HepG2 (cell line): ENCODE results near the gene ARMC8. TPM values are rescaled to one million over a fixed set of nuclear protein-coding genes. Genes with fewer than 3 reads are reported as not detected.

Experiments
- ATAC-seq: fragments of 200-7000 bp; cut with Tn5 transposase; 3 replicates; pipeline ENCODE4 v1.9.1; 2020; ENCODE audit warnings: mild to moderate bottlenecking, moderate library complexity
- BruUV-seq: library from RNA; stranded (reverse); fragments of 400-500 nt; replicated peaks from 2 replicates; lab custom pipeline; 2021; lab: Mats Ljungman, UMichigan
- CTCF ChIA-PET: fragments of 300-600 bp; formaldehyde crosslinking; extraction: SDS; loops from one replicate; lab custom pipeline; 2021; ENCODE audit warnings: low total read pairs, inconsistent platforms, low intra/inter-chr PET ratio; lab: Yijun Ruan, JAX
- POLR2A ChIA-PET: fragments of 350-600 bp; sonication (Branson Sonifier 250); formaldehyde crosslinking; loops from one replicate; lab custom pipeline; 2020; ENCODE audit warnings: antibody characterized with exemption, inconsistent platforms; lab: Yijun Ruan, JAX
- DNase-seq: peaks from one replicate; pipeline ENCODE4 v3.0.0-alpha.2; 2015; ENCODE audit warnings: low spot score
- FAIRE-seq: peaks from 3 replicates; lab custom pipeline; 2011; peaks lifted over from hg19 to GRCh38; lab: Jason Lieb, UNC
- H2AFZ ChIP-seq: one replicate; pipeline ENCODE4 v1.6.1; 2011; ENCODE audit warnings: low read length, inconsistent platforms
- H3K27ac ChIP-seq: fragments of 300-600 bp; 3 replicates; pipeline ENCODE4 v1.8.0; 2011; ENCODE audit warnings: mixed run types, mild to moderate bottlenecking, mixed read lengths, low read length, inconsistent platforms; ENCODE audit not compliant: insufficient read depth; ENCODE audit errors: extremely low read length
- H3K27me3 ChIP-seq, 2 experiments: fragments of 200-600 bp in 1 of 2; 2 replicates in 1 of 2; 3 replicates in 1 of 2; pipeline versions ENCODE4 v1.6.0 to v1.8.0; 2011; ENCODE audit warnings: low read length in 2 of 2, mild to moderate bottlenecking in 2 of 2, moderate library complexity in 2 of 2, inconsistent platforms in 1 of 2; ENCODE audit not compliant: insufficient read depth in 2 of 2, control insufficient read depth in 1 of 2
- H3K36me3 ChIP-seq, 2 experiments: fragments of 200-600 bp in 1 of 2; replicated peaks in 1 of 2; 2 replicates in 1 of 2; 3 replicates in 1 of 2; pipeline versions ENCODE4 v1.5.1 to v1.8.0; 2011; ENCODE audit warnings: low read length in 2 of 2, inconsistent platforms in 1 of 2; ENCODE audit not compliant: insufficient read depth in 2 of 2, control insufficient read depth in 1 of 2
- H3K4me1 ChIP-seq: 2 replicates; pipeline ENCODE4 v1.5.1; 2012; ENCODE audit warnings: low read length, inconsistent platforms; ENCODE audit not compliant: insufficient read depth
- H3K4me2 ChIP-seq: 2 replicates; pipeline ENCODE4 v1.6.0; 2011; ENCODE audit warnings: low read depth, low read length, inconsistent platforms
- H3K4me3 ChIP-seq, 3 experiments: fragments of 200-600 bp in 1 of 3; sonication (generic), shearing (Covaris generic) in 1 of 3; replicated peaks in 1 of 3; 2 replicates each; pipeline ENCODE4 v1.5.1; 2011 to 2016; ENCODE audit warnings: low read length in 3 of 3, inconsistent platforms in 2 of 3, low read depth in 2 of 3, mild to moderate bottlenecking in 2 of 3, control low read depth in 1 of 3, mixed read lengths in 1 of 3; ENCODE audit not compliant: insufficient read depth in 1 of 3
- H3K79me2 ChIP-seq: one replicate; pipeline ENCODE4 v1.6.1; 2011; ENCODE audit warnings: low read length, inconsistent platforms; ENCODE audit not compliant: insufficient read depth
- H3K9ac ChIP-seq: 2 replicates; pipeline ENCODE4 v1.6.0; 2011; ENCODE audit warnings: mild to moderate bottlenecking, low read depth, low read length, inconsistent platforms; ENCODE audit not compliant: insufficient read depth
- H3K9me3 ChIP-seq: 2 replicates; pipeline ENCODE4 v1.5.1; 2012; ENCODE audit warnings: mild to moderate bottlenecking, low read length
- H4K20me1 ChIP-seq: 2 replicates; pipeline ENCODE4 v1.6.0; 2011; ENCODE audit warnings: inconsistent platforms, mild to moderate bottlenecking, low read length, moderate library complexity; ENCODE audit not compliant: insufficient read depth
- ELK4 ChIP-seq: sonication (generic); formaldehyde crosslinking; IDR thresholded peaks from 2 replicates; pipeline ENCODE4 v1.9.0; 2021; ENCODE audit warnings: missing genetic modification reagents, borderline replicate concordance
- FOSL2 ChIP-seq: sonication (generic); formaldehyde crosslinking; IDR thresholded peaks from 2 replicates; pipeline ENCODE4 v1.4.0; 2020; ENCODE audit warnings: missing genetic modification reagents
- IRF2 ChIP-seq: IDR thresholded peaks from 2 replicates; pipeline ENCODE4 v1.6.1; 2018; ENCODE audit warnings: missing genetic modification reagents, missing compliant biosample characterization
- MTF2 ChIP-seq: sonication (generic); formaldehyde crosslinking; IDR thresholded peaks from 2 replicates; pipeline ENCODE4 v1.5.0; 2020; ENCODE audit warnings: missing genetic modification reagents, borderline replicate concordance
- MZF1 ChIP-seq: sonication (generic); formaldehyde crosslinking; IDR thresholded peaks from 2 replicates; pipeline ENCODE4 v1.8.1; 2023; ENCODE audit warnings: mild to moderate bottlenecking, missing genetic modification reagents, borderline replicate concordance
- RFX1 ChIP-seq: fragments of 450-650 bp; IDR thresholded peaks from 2 replicates; pipeline ENCODE4 v1.6.1; 2017
- SMAD3 ChIP-seq: sonication (generic); formaldehyde crosslinking; IDR thresholded peaks from 2 replicates; pipeline ENCODE4 v1.4.0; 2020; ENCODE audit warnings: missing genetic modification reagents
- SOX13 ChIP-seq, 3 experiments: fragments of 450-650 bp in 1 of 3; sonication (generic) in 1 of 3; formaldehyde crosslinking in 1 of 3; IDR thresholded peaks in 2 of 3; conservative IDR thresholded peaks in 1 of 3; 2 replicates each; pipeline versions ENCODE4 v1.5.0 to v1.6.1; 2016 to 2020; ENCODE audit warnings: antibody characterized with exemption in 1 of 3, mild to moderate bottlenecking in 1 of 3, missing compliant biosample characterization in 1 of 3, missing genetic modification reagents in 1 of 3, moderate library complexity in 1 of 3
- THAP8 ChIP-seq: sonication (generic); formaldehyde crosslinking; IDR thresholded peaks from 2 replicates; pipeline ENCODE4 v1.5.1; 2020; ENCODE audit warnings: missing genetic modification reagents, mild to moderate bottlenecking, borderline replicate concordance
- U2AF2 ChIP-seq: fragments of 200-400 bp; formaldehyde crosslinking; IDR thresholded peaks from 2 replicates; pipeline ENCODE4 v1.6.1; 2017; ENCODE audit warnings: low read depth, mild to moderate bottlenecking, low read length
- YEATS2 ChIP-seq: sonication (generic); formaldehyde crosslinking; IDR thresholded peaks from 2 replicates; pipeline ENCODE4 v1.4.0; 2020; ENCODE audit warnings: missing genetic modification reagents, borderline replicate concordance
- ZBTB33 ChIP-seq: sonication (generic); formaldehyde crosslinking; IDR thresholded peaks from 2 replicates; pipeline ENCODE4 v1.4.0; 2020; ENCODE audit warnings: missing genetic modification reagents
- ZBTB37 ChIP-seq: sonication (generic); formaldehyde crosslinking; IDR thresholded peaks from 2 replicates; pipeline ENCODE4 v1.4.0; 2020; ENCODE audit warnings: mild to moderate bottlenecking, missing genetic modification reagents
- ZFP1 ChIP-seq: IDR thresholded peaks from 2 replicates; pipeline ENCODE4 v1.6.1; 2016
- ZNF205 ChIP-seq: IDR thresholded peaks from 2 replicates; pipeline ENCODE4 v1.6.1; 2018; ENCODE audit warnings: missing biosample characterization, missing genetic modification reagents
- ZNF235 ChIP-seq: sonication (generic); formaldehyde crosslinking; IDR thresholded peaks from 2 replicates; pipeline ENCODE4 v1.8.1; 2023; ENCODE audit warnings: mild to moderate bottlenecking, missing genetic modification reagents, borderline replicate concordance
- WGBS: methylation state at CpG from one replicate; pipeline ENCODE4 v1.1.6; 2017; ENCODE audit warnings: low lambda C conversion rate; 5-methylcytosine and 5-hydroxymethylcytosine counted together
- in situ Hi-C: cut with HindIII; loops from 2 replicates; pipeline ENCODE4 v1.10.0; 2017; ENCODE audit warnings: low pct_unique_long_range_greater_than_20kb; ENCODE audit not compliant: extremely low pct_ligation_motif_present
- intact Hi-C: fragments of 100-400 bp; cut with micrococcal nuclease; formaldehyde crosslinking; loops from one replicate; pipeline ENCODE4 v1.10.0; 2022; ENCODE audit not compliant: unreplicated experiment
- polyA plus RNA-seq, 8 experiments: library from polyadenylated mRNA; depleted of rRNA in 3 of 8; stranded (reverse) in 7 of 8; unstranded in 1 of 8; fragments of >200 nt; fragmentation: Illumina TruSeq in 4 of 8; extraction: Trizol in 4 of 8; gene quantifications; 2 replicates each; pipeline versions ENCODE4 v1.2.1 to v1.2.3, GENCODE V29; 2011 to 2016; ENCODE audit warnings: low read depth in 4 of 8, missing spikeins in 1 of 8, mixed read lengths in 1 of 8; ENCODE audit not compliant: insufficient read depth in 1 of 8
- total RNA-seq, 5 experiments: library from RNA; depleted of rRNA; stranded (reverse); fragments of >200 nt; fragmentation: Illumina TruSeq; extraction: Trizol; gene quantifications; 2 replicates each; pipeline ENCODE4 v1.2.3, GENCODE V29; 2016; ENCODE audit warnings: low read depth in 1 of 5

The ARMC8 gene
- total and polyA plus RNA-seq, 2 of the 13 experiments (the other 11 are each of a cell fraction or from before 2014, with no cell fraction given) = 38.9 to 55.3 TPM

- no peak for TF ChIP-seq ZBTB37
- peak; percentile 75 for TF ChIP-seq IRF2 (CRISPR knock-in tag)
- TF ChIP-seq ZBTB33 (CRISPR knock-in tag) = peak; percentile 50
- TF ChIP-seq, all 625 proteins: peak for 247
These were observed at the start of gene ARMC8 (continued) for GRCh38 chr3:138187296-138188012.

- Histone ChIP-seq H3K27me3 (no peaks in the 10 kb centered on the region), H2AFZ (no peak overlapping the region), H4K20me1 (no peaks in the 10 kb centered on the region), H3K4me3 (no peak overlapping the region), H3K4me2 (no peak overlapping the region), H3K27ac (no peak overlapping the region), H3K36me3 (no peaks in the 10 kb centered on the region), H3K9me3 (no peaks in the 10 kb centered on the region), H3K79me2 (no peaks in the 10 kb centered on the region), H3K9ac (no peak overlapping the region)
- ChIA-PET CTCF (no interaction called here), POLR2A (no interaction called here)
- no peak for FAIRE-seq
- in situ Hi-C loops = no loop called here
- no peak for TF ChIP-seq SOX13 (IDR thresholded peaks at IDR 0.05)
- TF ChIP-seq SOX13 (CRISPR knock-in tag; conservative IDR thresholded peaks at IDR 0.05 in 1 of 2, IDR thresholded peaks at IDR 0.05 in 1 of 2) = no peak
- TF ChIP-seq FOSL2 (CRISPR knock-in tag) = no peak
- no peak for TF ChIP-seq MZF1 (CRISPR knock-in tag)
- TF ChIP-seq SMAD3 (CRISPR knock-in tag) = no peak
- no peak for TF ChIP-seq RFX1
- no peak for TF ChIP-seq YEATS2 (CRISPR knock-in tag)
- TF ChIP-seq ZNF205 = no peak
- TF ChIP-seq IRF2 (CRISPR knock-in tag) = no peak
- no peak for TF ChIP-seq ELK4 (CRISPR knock-in tag)
- TF ChIP-seq THAP8 (CRISPR knock-in tag) = no peak
- no peak for TF ChIP-seq U2AF2
- no peak for TF ChIP-seq MTF2 (CRISPR knock-in tag)
- no peak for TF ChIP-seq ZFP1 (CRISPR knock-in tag)
- TF ChIP-seq ZNF235 (CRISPR knock-in tag) = no peak
- TF ChIP-seq, all 625 proteins: peak for 0
- intact Hi-C loops = loop anchor here (5.0 kb wide), 1 partner anchor 891 kb away; no protein-coding TSS in a partner anchor
- WGBS = 10% methylated on average over 2 of the region's 2 CpGs
- BruUV-seq = no TSS peak
- DNase-seq (no peak), ATAC-seq (no peak)
- 0 out of 2 replicates have a peak, but pooled peaks cover 9% of the 10 kb centered on the region for H3K4me1 ChIP-seq
These were observed 49.2 kb upstream of the ARMC8 start for GRCh38 chr3:138137861-138138260.
